Activated T-cell treated with anti-CD3 and anti-CD28 coated beads, Interleukin-2, amount 50 U/mL, for 1 hour (primary cell): ENCODE data around the gene CABLES1.
"Not testable (repeated sequence)": the region's sequence is repeated elsewhere in the genome, so short reads cannot be mapped to it uniquely, and the experiment has no call there.

Experiments used
- DNase-seq: peaks from one replicate; pipeline ENCODE4 v3.0.0-alpha.2; 2020

Gene CABLES1

DNA sequence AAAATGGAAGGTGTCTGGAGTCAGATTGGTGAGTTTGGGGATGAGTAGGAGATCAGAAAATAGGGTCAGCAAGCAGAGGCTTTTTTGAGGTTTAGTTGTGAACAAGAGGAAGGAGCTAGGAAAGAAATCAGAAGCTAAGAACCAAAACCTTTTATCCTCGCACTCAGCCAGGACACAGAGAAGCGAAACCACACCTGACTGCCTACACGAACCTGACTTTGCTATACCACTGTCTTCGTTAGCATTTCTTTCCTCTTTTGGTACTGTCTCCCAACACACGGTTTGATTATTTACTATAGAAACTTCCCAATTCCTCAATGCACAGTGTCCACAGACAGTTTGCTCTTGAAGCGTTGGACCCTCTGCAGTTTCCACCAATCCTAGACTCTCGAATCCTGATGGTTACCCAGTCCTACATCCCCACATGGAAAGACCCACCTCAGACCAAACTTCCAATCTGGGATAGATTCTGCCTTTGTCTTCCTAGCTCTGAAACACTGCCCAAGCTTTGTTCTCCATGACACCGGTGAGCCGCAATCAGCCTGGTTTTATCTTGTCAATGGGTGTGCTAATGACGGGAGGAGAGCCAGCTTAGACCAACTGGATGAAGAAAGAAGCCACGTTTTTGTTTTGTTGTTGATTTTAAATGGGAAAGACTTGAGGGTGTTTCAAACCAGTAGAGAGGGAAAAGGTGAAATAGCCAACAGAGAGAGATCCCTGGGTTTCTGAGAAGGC lies 137.4 kb downstream of the CABLES1 start:
- no peak for DNase-seq

DNA sequence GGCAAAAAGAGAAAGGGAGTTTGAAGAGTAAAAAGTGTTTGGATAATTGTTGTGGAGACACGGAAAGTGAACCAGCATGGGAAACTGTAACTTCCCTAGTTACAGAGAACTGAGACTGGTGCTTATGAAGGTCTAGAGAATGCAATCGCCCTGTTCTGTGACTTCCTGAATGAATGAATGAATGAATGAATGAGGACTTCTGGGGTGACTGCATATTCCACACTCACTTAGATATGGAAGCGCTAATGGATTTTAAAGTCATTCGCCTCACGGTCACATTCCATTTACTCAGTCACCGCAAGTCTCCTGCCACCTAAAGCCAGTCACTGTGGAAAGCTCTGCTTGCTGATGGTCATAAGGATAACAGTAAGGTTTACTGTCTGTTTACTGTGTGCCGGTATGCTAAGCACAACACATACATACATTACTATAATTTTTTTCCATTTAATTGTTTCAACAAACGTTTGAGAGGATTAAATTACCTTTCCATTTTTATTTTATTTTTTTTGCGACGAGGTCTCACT lies 138.2 kb downstream of the CABLES1 start:
- no peak for DNase-seq

DNA sequence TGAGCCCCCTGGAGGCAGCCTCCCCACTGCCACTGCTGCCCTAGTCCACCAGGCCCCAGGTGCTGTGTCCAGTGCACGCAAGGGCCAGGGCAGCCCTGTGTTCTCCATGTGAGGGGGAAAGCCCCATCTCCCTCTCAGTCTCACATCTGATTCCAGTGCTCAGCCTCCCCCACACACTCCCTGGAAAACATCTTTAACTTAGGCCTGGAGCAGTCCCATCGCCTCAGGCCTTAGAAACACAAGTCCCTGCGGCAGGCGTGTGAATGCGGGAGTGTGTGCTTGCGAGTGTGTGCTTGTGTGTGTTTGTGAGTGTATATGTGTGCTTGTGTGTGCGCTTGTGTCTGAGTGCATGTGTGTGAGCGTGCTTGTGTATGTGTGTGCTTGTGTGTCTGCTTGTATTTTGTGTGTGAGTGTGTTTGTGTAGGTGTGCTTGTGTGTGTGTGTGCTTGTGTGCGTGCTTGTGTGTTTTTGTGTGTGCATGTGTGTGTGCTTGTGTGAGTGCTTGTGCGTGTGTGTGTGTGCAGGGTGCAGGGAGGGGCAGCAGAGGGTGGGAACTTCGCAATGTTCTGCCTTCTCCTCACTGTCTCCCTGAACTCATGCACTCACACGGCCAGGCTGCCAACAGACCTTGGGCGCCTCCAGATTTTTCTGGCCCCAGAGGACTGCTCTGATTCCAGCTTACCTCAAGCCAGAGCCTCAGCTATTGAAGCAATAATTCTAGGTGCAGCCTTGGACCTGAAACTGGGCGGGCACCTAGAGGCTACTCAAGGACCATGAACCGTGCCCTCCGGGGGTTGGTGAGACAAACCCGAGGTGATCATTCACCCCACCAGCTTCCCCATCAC lies 139.6 kb downstream of the CABLES1 start:
- no peak for DNase-seq

DNA sequence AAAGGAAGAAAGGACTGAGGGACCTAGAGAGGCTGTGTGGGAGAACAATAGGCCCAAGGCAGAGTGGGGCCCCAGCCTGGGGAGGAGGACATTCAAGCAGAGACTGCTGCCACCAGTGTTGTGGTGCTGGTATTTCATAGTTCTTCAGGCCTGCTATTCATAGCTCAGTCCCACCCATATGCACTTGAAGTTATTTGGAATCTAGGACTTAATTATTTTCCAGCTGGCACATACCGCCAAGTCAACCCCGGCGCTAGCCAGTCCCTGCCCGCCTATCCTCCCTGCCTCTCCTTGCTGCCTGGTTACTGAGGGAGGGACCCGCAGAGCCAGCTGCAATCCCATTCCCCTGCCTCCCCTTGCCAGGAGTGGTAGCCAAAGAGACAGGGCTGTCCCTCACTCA lies 141.2 kb downstream of the CABLES1 start:
- DNase-seq: no peak

DNA sequence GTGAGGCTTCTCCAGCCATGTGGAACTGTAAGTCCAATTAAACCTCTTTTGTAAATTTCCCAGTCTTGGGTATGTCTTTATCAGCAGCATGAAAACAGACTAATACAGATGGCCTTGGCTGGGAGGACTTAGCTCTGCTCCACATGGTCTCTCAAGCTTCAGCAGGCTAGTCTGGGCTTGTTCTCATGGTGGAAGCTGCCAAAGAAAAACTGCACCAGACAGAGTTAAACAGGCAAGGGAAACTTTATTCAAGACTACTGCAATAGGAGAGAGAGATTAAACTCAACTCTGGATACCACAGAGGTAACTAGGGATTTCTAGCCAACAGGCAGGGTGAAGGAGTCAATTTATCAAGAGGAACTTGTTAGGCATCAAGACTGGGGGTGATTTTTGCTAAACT lies 142.1 kb downstream of the CABLES1 start:
- no peak for DNase-seq

DNA sequence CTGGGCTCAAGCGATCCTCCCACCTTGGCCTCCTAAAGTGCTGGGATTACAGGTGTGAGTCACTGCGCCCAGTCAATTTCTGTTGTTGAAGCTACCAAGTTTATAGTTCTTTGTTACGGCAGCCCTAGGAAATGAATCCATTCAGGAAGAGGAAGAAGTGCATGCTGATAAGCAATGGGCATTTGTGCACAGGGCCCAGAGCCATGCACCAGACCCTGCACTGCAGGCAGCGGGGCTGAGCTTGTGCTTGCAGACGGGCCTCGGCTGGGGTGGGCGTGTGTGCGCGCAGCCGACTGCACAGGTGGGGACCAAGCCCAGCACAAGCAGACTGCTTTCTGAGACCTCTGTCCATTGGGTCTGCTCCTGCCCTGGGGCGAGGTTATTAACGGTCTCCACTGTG lies 144.6 kb downstream of the CABLES1 start:
- no peak for DNase-seq

DNA sequence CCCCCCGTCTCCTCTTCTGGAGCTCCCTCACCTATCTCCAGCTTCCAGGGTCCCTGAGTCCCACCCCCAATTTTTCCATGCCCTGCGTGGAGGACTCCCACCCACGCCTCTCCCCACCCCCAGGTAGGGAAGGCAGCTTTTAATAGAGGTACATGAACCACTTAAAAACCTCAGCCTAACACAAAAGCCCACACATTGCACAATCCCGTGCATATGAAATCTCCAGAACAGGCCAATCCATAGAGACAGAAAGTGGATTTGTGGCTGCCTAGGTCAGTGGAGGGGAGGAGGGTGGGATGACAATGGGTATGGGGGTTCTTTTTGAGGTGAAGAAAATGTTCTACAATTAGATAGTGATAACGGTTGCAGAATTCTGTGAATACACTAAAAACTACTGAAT lies 145.6 kb downstream of the CABLES1 start:
- no peak for DNase-seq

DNA sequence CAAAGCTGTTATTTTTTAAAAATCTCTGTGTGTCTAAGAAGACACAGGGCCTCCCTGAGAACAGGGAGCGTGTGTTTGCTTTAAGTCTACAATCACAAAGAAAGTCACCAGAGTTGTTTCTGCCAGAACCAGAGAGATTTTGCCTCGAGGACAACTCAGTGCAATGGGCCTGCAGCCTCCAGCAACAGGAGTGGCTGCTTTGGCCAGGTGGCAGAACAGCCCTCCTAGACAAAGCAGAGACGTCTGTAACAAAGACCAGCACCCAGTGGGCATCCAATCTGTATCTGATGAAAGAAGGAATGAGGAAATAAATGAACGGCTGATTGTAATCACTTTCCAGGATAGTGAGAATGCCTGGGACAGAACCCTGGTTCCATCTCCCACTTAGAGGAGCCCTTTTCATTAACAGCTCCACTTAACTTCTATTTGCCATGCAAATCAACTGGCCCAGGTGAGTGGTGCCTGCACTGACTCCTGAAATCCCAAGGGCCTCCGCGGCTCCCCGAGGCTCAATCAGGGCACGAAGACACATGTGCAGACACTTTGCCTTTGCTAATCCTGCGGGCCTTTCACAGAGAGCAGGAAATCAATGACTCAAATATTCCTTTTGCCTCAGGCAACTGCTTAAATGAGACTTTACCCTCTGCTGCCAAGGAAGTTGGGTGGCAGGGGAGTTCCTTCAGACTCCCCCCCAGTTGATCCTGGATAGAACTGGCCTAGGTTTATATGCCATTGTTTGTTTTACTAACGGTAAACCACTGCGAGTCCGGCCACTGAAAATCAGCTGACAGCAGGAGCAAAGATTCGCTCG lies 146.5 kb downstream of the CABLES1 start:
- no peak for DNase-seq

DNA sequence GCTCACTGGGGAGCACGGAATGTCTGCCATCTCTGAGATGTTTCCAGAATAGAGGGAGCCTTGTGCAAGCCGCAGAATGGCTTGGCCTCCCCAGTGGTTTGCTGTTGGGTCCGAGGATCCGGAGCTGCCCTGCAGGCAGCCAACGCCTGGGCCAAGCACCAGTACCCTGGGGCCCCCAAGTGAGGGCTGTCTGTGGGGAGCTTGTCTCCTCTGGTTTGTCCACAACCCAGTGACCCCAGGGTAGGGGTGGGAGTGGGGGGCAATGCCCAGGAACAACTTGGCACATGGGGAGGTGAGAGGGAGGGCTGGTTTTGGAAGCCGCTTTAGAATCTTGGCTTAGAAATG lies 147.1 kb downstream of the CABLES1 start:
- no peak for DNase-seq

DNA sequence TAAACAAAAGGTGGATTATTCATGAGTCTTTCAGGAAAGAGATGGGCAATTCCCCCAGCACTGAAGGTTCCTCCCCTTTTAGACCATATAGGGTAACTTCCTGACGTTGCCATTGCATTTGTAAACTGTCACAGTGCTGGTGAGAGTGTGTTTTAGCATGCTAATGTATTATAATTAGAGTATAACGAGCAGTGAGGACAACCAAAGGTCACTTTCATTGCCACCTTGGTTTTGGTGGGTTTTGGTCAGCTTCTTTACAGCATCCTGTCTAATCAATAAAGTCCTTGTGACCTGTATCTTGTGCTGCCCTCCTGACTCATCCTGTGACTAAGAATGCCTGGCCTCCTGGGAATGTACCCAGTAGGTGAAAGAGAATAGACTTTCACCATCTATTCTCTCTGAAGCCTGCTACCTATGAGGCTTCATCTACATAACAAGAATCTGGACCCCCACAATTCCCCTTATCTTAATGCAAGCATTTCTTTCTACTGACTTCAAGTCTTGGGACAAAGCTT lies 148.7 kb downstream of the CABLES1 start:
- no peak for DNase-seq

DNA sequence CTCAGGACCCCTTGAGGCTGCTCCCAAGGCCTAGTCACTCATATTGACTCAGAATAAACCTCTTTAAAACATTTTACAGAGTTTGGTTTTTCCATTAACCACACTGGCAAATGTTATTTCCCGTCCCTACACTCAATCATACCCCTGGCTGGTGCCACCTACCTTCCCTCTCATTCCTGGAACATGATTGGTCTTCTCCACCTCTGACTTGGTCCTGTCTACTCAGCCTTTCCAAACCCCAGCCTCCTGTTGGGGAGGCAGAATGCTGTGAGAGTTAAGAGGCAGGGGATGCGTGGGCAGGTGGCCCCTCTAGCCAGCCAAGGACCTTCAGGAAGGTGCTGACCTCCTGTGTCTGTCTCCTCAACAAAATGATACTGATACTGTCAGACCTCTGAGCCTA lies 149.3 kb downstream of the CABLES1 start:
- no peak for DNase-seq

DNA sequence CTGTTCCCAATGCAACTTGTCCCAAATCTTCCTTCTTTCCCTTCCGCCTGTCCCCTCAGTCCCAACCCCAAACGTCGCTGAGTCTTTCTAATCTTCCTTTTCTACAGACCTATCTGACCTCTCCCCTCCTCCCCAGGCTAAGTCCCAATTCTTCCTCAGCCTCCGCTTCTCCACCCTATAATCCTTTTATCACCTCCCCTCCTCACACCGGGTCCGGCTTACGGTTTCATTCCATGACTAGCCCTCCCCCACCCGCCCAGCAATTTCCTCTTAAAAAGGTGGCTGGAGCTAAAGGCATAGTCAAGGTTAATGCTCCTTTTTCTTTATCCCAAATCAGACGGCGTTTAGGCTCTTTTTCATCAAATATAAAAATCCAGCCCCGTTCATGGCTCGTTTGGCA lies 150.3 kb downstream of the CABLES1 start:
- DNase-seq: not testable (repeated sequence)

DNA sequence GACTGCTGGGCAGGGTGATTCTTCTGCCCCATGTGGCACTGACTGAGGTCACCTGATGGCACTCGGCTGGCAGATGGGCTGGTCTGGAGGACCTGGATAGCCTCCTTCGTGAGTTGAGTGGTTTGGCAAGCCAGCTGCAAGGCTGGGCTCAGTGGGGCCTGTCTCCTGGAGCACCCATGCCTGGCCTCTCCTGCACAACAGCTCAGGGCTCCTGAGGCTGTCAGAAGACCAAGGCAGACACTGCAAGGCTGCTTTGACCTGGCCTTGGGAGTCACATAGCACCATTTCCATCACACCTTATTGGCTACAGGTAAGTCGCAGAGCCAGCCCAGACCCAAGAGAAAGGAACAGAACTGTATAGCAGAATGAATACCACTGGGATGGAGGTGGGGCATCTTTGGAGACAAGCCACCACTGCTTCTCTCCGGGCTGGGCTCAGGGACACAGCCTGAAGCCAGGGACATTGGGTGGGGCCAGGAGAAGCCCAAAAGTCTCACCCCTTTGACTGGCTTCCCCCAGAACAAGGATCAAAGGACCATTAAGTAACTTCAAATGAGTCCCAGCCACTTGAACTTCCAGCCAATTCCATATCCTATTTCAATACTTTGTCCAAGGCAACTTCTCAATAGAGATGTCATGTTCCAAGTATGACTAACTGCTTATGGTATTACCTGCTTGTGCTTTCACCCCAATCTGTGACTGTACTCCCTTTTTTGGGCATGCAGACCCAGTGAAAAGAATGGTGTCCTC lies 156.3 kb downstream of the CABLES1 start:
- DNase-seq: no peak

DNA sequence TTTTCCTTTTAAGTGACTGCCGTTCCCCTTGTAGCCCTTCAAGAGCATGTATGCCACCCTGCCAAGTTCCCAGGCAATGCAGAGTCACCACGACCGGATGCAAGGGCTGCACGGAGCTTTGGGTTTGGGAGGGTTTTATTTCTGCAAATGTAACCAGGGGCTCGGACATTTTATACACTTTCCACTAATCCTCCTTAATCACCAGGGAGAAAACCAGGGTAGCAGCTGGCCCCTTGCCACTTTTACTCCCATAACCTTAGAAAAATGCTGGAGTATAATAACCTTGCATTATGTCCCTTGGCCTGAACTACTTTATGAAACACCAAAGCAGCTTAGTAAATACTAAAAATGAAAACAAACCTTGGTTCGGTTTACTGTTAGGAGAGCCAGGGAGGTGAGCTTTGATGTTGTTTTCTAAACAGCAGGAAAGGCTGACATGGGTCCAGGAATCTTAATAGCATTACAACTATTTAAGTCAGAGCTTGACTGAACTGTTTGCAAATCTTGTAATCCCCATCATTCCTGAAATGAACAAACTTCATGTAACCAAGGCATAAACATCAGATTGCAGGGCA lies 165.0 kb downstream of the CABLES1 start:
- no peak for DNase-seq

DNA sequence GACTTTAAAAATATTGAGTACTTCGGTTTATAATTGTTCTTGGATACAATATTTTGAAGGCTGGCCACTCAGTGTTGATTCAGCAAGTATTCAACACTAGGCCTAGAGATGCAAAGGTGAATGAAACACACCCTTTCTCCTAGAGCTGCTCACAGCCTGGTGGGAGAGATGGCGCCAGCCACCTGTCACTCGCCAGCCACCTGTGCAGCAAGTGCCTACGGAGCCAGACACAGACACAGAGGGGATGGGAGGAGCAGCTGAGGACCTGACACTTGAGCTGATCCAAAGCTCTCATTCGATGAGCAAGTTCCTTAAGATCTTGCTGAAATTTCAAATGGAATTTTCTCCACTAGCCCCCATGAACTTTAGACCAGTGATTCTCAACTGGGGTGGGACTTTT lies 166.7 kb downstream of the CABLES1 start:
- no peak for DNase-seq

DNA sequence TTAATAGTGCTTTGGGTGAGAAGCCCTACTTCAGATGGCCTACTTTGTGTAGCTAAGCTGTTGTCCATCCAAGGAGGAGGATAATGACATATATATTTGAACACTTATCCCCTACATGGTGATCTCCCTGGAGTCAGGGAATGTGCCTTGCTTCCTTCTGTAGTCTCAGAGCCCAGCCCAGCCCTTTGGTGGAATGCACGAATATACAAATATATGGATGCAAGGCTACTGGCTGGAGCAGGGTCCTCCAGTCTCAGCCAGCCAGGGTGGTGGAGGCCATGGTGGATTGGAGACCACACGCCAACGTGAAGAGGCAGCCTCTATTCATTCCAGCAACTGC lies 167.2 kb downstream of the CABLES1 start:
- DNase-seq: no peak

DNA sequence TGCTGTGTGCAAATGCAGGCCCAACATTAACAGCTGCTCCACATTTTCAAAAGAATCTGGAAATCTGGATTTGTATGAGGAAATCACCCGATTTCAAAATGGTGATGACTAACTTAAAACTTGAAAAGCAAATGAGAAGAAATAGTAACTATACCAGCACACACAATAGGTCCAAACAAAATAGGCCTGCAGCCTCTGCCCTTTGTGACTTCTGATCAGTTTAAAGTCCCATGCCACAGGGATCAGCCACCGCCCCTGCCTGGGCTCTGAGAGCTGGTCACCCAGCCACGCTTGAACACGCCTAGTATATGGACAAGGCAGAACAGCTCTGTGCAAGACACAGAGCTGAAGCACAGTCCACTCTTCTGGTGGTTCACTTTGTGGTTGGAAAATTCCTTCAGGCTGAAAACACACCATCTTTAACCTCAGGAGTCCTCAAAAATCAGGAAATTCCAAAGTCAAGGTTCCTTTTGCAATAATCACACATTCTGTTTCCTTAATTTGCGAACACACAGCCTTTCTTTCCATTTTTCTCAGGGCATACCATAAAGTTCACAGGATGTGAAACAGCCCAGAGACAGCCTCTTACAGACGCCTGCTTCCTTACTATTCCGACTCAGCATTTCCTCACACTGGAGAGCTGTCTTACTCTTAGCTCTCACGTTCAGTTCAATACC lies 167.7 kb downstream of the CABLES1 start:
- no peak for DNase-seq

DNA sequence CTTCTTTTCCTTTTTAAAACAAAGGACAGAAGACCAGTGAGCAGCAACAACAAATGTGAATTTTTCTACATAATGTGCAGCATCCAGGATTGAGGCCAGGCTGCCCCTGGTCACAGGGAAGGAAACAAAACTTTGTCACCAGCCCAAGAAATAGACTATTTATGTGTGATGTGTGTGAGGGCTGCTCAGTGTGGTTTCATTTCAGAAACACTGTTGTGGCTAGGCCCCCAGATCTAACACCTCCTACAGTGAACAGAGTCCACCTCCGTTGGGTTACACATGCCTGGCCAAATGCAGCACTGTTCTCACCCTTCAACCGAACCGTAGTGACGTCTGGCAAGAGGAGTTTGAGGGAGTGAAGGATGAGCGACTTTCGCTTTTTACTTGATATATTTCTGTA lies 171.5 kb downstream of the CABLES1 start:
- DNase-seq: no peak

DNA sequence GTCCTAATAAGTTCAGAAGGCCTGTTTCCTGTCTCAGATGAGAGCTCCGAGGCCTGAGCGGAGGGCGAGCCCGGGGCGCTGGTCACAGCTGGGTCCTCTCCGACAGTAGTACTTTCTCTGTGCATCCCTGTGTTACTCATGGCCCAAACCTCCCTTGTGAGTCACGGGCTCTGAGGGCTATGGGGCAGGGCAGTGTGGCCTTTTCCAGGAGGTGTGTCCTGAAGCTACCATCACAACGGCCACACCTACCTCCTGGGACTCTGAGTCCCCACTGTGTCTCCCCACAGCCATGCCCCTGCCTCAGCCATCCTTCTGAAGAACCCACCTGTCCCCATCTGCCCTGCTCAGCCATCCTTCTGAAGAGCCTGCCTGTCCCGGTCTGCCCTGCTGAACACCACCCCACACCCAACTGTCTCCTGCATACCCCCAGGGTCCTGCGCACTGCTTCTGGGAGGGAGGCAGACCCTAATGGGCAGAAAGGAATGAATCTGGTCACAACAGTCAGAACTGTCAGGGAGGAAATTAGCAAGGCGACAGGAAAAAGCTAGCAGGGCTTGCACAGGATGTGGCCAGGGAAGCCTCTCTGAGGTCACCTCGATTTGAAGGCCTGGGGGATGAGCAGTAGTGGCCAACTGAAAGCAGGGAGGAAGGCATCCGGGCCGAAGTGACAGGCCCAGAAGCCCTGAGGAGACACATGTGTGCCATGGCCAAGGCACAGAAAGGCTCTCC lies 172.4 kb downstream of the CABLES1 start:
- DNase-seq: no peak
